Endodermal cell (in vitro differentiated cells): ENCODE measurements around the gene INHA. TPM values are rescaled to one million over a fixed set of nuclear protein-coding genes. Genes with fewer than 3 reads are reported as not detected.

ENCODE experiments used
- DNase-seq: peaks from one replicate; pipeline ENCODE4 v3.0.0-alpha.2; 2017
- H3K27ac ChIP-seq: 2 replicates; pipeline ENCODE4 v1.5.1; 2013; ENCODE audit warnings: mild to moderate bottlenecking, low read depth, low read length, moderate library complexity
- H3K27me3 ChIP-seq: 2 replicates; pipeline ENCODE4 v1.6.1; 2013; ENCODE audit warnings: mild to moderate bottlenecking, low read length, moderate library complexity; ENCODE audit not compliant: insufficient read depth, control insufficient read depth, poor library complexity, severe bottlenecking
- H3K36me3 ChIP-seq: 2 replicates; pipeline ENCODE4 v1.7.0; 2013; ENCODE audit warnings: mild to moderate bottlenecking, low read length, moderate library complexity; ENCODE audit not compliant: control insufficient read depth, insufficient read depth
- H3K4me1 ChIP-seq: one replicate; pipeline ENCODE4 v1.7.0; 2013; ENCODE audit warnings: low read length; ENCODE audit not compliant: control insufficient read depth, insufficient read depth
- H3K4me3 ChIP-seq: 2 replicates; pipeline ENCODE4 v1.5.1; 2013; ENCODE audit warnings: mild to moderate bottlenecking, low read length, moderate library complexity
- H3K9ac ChIP-seq: 2 replicates; pipeline ENCODE4 v1.6.1; 2013; ENCODE audit warnings: mild to moderate bottlenecking, low read length, moderate library complexity; ENCODE audit not compliant: poor library complexity, severe bottlenecking; ENCODE audit errors: extremely low read depth
- H3K9me3 ChIP-seq: 2 replicates; pipeline ENCODE4 v1.6.1; 2013; ENCODE audit warnings: mild to moderate bottlenecking, low read length, moderate library complexity; ENCODE audit not compliant: control insufficient read depth
- H3K27ac Mint-ChIP-seq: 2 replicates; pipeline ENCODE4 v1.8.0; 2020; ENCODE audit warnings: mixed read lengths
- H3K27me3 Mint-ChIP-seq: 2 replicates; pipeline ENCODE4 v1.8.0; 2021; ENCODE audit warnings: mild to moderate bottlenecking, mixed read lengths; ENCODE audit not compliant: insufficient read depth
- H3K36me3 Mint-ChIP-seq: 2 replicates; pipeline ENCODE4 v1.8.0; 2020; ENCODE audit warnings: low read depth, mixed read lengths
- H3K4me1 Mint-ChIP-seq: 2 replicates; pipeline ENCODE4 v1.8.0; 2020; ENCODE audit warnings: mixed read lengths
- H3K4me3 Mint-ChIP-seq: 2 replicates; pipeline ENCODE4 v1.8.0; 2020; ENCODE audit warnings: mild to moderate bottlenecking, moderate library complexity, mixed read lengths
- H3K9me3 Mint-ChIP-seq: 2 replicates; pipeline ENCODE4 v1.8.0; 2020; ENCODE audit warnings: mild to moderate bottlenecking, mixed read lengths
- WGBS, 2 experiments: methylation state at CpG; one replicate each; pipeline versions ENCODE4 v1.1.5 to v1.1.7; 2013; ENCODE audit warnings: missing lambda C conversion rate in 2 of 2, mixed read lengths in 1 of 2; ENCODE audit not compliant: insufficient coverage in 1 of 2, insufficient read length in 1 of 2; 5-methylcytosine and 5-hydroxymethylcytosine counted together
- total RNA-seq, 2 donors: library from RNA; stranded (reverse); fragmentation: NEBNext Ultra II Directional in 1 of 2; extraction: Animal tissue kit (Norgen Biotek cat#: 25700) in 1 of 2; gene quantifications; 2 replicates in 1 of 2; 3 replicates in 1 of 2; pipeline ENCODE4 v1.2.1, GENCODE V29; 2021
- TF ChIP-seq, protein P1 (sequence below): fragments of 200-600 bp; sonication (generic); conservative IDR thresholded peaks from 2 replicates; pipeline ENCODE4 v1.5.0; 2021; ENCODE audit warnings: antibody characterized with exemption, mild to moderate bottlenecking

Gene INHA
- total RNA-seq, 2 donors from 2014 or later: 0.48 to 1.5 TPM

GRCh38 chr2:219615894-219616293 lies 43.8 kb downstream of the INHA start:
- H3K4me1 ChIP-seq: no peaks in the 10 kb centered on the region
- 86 to 95% methylated on average over 10 to 12 of the region's 12 CpGs for WGBS, 2 experiments
- DNase-seq: no peak
- H3K4me1 Mint-ChIP-seq: peaks cover 5% of the 10 kb centered on the region
- H3K27ac Mint-ChIP-seq: no peak overlapping the region
- peaks cover 22% of the 10 kb centered on the region for H3K36me3 Mint-ChIP-seq
- H3K27me3 ChIP-seq: no peaks in the 10 kb centered on the region
- no peak overlapping the region for H3K9ac ChIP-seq
- TF ChIP-seq, protein P1, sequence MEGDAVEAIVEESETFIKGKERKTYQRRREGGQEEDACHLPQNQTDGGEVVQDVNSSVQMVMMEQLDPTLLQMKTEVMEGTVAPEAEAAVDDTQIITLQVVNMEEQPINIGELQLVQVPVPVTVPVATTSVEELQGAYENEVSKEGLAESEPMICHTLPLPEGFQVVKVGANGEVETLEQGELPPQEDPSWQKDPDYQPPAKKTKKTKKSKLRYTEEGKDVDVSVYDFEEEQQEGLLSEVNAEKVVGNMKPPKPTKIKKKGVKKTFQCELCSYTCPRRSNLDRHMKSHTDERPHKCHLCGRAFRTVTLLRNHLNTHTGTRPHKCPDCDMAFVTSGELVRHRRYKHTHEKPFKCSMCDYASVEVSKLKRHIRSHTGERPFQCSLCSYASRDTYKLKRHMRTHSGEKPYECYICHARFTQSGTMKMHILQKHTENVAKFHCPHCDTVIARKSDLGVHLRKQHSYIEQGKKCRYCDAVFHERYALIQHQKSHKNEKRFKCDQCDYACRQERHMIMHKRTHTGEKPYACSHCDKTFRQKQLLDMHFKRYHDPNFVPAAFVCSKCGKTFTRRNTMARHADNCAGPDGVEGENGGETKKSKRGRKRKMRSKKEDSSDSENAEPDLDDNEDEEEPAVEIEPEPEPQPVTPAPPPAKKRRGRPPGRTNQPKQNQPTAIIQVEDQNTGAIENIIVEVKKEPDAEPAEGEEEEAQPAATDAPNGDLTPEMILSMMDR: no peak
- H3K4me3 Mint-ChIP-seq: no peak overlapping the region
- H3K27me3 Mint-ChIP-seq: peaks cover 5% of the 10 kb centered on the region
- no peaks in the 10 kb centered on the region for H3K9me3 ChIP-seq
- no peak overlapping the region for H3K27ac ChIP-seq
- no peak overlapping the region for H3K4me3 ChIP-seq
- H3K9me3 Mint-ChIP-seq: no peaks in the 10 kb centered on the region
- H3K36me3 ChIP-seq: no peaks in the 10 kb centered on the region

DNA sequence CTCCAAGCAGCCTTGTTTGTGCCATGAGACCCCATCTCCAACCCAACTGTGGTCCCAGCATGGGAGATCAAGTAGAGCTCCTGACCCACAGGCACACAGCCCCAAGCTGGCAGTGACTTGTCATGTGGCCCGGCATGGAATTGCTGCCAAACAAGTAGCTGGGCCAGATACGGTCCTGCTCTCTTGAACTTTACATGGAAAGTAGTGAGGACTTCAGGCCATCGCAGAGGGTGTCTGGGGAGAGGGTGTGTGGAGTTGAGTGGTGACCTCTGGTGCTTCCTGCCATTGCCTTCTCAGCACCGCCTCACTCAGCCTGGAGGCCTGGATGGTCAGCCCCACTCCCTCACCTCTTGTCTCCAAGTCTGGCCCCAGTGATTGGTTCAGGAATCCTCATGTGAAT lies 44.4 kb downstream of the INHA start:
- no peak for DNase-seq
- H3K27ac Mint-ChIP-seq: no peak overlapping the region
- no peaks in the 10 kb centered on the region for H3K9me3 Mint-ChIP-seq
- WGBS, 2 experiments: 97% methylated on average over 4 of the region's 4 CpGs; no CpG with 5 or more reads in 1 of the 2 experiments
- Histone ChIP-seq H3K4me1 (no peaks in the 10 kb centered on the region), H3K4me3 (no peak overlapping the region), H3K9me3 (no peaks in the 10 kb centered on the region), H3K27ac (no peak overlapping the region), H3K36me3 (no peaks in the 10 kb centered on the region), H3K9ac (no peak overlapping the region), H3K27me3 (no peaks in the 10 kb centered on the region)
- no peak overlapping the region for H3K4me3 Mint-ChIP-seq
- H3K36me3 Mint-ChIP-seq: peaks cover 17% of the 10 kb centered on the region
- peaks cover 5% of the 10 kb centered on the region for H3K4me1 Mint-ChIP-seq
- peaks cover 5% of the 10 kb centered on the region for H3K27me3 Mint-ChIP-seq
- TF ChIP-seq, protein P1: no peak

GRCh38 chr2:219618733-219619122 lies 46.6 kb downstream of the INHA start:
- Mint-ChIP-seq H3K4me1 (no peaks in the 10 kb centered on the region), H3K4me3 (no peak overlapping the region), H3K27me3 (peaks cover 13% of the 10 kb centered on the region), H3K27ac (no peak overlapping the region), H3K36me3 (peaks cover 12% of the 10 kb centered on the region), H3K9me3 (no peaks in the 10 kb centered on the region)
- no peaks in the 10 kb centered on the region for H3K36me3 ChIP-seq
- TF ChIP-seq, protein P1: no peak
- H3K27me3 ChIP-seq: no peaks in the 10 kb centered on the region
- no peak overlapping the region for H3K27ac ChIP-seq
- 84 to 86% methylated on average over 2 to 3 of the region's 3 CpGs for WGBS, 2 experiments
- DNase-seq: no peak
- H3K4me1 ChIP-seq: no peaks in the 10 kb centered on the region
- no peak overlapping the region for H3K4me3 ChIP-seq
- no peak overlapping the region for H3K9ac ChIP-seq
- H3K9me3 ChIP-seq: no peaks in the 10 kb centered on the region
